ENCODE results near the gene TFDP2. TPM values are rescaled to one million over a fixed set of nuclear protein-coding genes. Genes with fewer than 3 reads are reported as not detected.

Gene TFDP2
- total RNA-seq, 2 experiments from 2014 or later: 99.9 to 169 TPM

GRCh38 chr3:142035308-142035922, 113.9 kb downstream of the TFDP2 start:
- H2AFZ ChIP-seq (ENCODE audit: low read length): no peak overlapping the region
- no peak overlapping the region for H3K4me2 ChIP-seq (ENCODE audit: low read length)
- peaks cover 5% of the 10 kb centered on the region; the same call in 1 of the 2 replicates for H3K36me3 ChIP-seq (ENCODE audit: insufficient read depth, low read length)
- intact Hi-C loops (cut with micrococcal nuclease; ENCODE audit: unreplicated experiment): no loop called here
- H3K4me1 ChIP-seq (ENCODE audit: insufficient read depth, low read length, poor library complexity, severe bottlenecking): peaks cover 8% of the 10 kb centered on the region
- no peaks in the 10 kb centered on the region for H3K79me2 ChIP-seq (ENCODE audit: insufficient read depth, low read depth, low read length)
- CTCF ChIA-PET (ENCODE audit: unreplicated experiment): interaction anchor here (0.7 kb wide), 1 partner anchor 85 kb away, joined by 3 read pairs; no protein-coding TSS in a partner anchor
- no TSS peak for BruUV-seq (replicated peaks)
- no peak overlapping the region for H3K27ac ChIP-seq (ENCODE audit: low read depth, low read length, poor library complexity, severe bottlenecking)
- H3K4me3 ChIP-seq (ENCODE audit: low read depth, low read length, poor library complexity, severe bottlenecking): no peak overlapping the region
- no peaks in the 10 kb centered on the region for H4K20me1 ChIP-seq (ENCODE audit: insufficient read depth, low read length)
- POLR2A ChIA-PET: interaction anchor here (1.0 kb wide), 1 partner anchor 60 kb away, joined by 4 read pairs; no protein-coding TSS in a partner anchor
- no peaks in the 10 kb centered on the region for H3K9me2 ChIP-seq (ENCODE audit: insufficient read depth, low read length)
- DNase-seq (ENCODE audit: low spot score): no peak
- TF ChIP-seq EZH2phosphoT487 (IDR thresholded peaks at IDR 0.05; ENCODE audit: borderline replicate concordance, low read depth, low read length): no peak
- no peak for TF ChIP-seq CTCF (conservative IDR thresholded peaks at IDR 0.05; ENCODE audit: low read length)
- peaks cover 9% of the 10 kb centered on the region; the same call in 1 of the 2 replicates for H3K9me3 ChIP-seq (ENCODE audit: low read length)

DNA sequence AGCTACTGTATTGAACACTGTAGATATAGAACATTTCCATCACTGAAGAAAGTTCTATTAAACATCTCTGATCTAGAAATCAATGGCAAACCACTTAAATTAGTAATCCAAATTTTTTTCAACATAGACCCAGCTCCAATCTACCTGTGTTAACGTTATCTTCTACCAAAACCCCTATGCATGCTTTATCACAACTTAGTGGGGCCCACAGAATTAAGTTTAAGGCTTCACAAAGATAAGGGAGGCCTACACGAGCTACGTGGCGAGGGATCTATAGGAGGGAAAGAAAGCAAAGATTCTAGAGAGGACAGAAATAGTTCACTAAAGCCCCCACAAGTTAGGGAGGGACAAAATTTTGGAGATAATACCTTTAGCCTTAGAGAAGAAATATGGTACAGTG, 116.1 kb downstream of the TFDP2 start:
- Histone ChIP-seq H3K4me2 (ENCODE audit: low read length) (no peak overlapping the region), H3K27ac (ENCODE audit: low read depth, low read length, poor library complexity, severe bottlenecking) (no peak overlapping the region), H3K36me3 (ENCODE audit: insufficient read depth, low read length) (peaks cover 5% of the 10 kb centered on the region; the same call in 1 of the 2 replicates), H3K4me1 (ENCODE audit: insufficient read depth, low read length, poor library complexity, severe bottlenecking) (peaks cover 27% of the 10 kb centered on the region), H3K9me2 (ENCODE audit: insufficient read depth, low read length) (no peaks in the 10 kb centered on the region), H2AFZ (ENCODE audit: low read length) (no peak overlapping the region), H3K79me2 (ENCODE audit: insufficient read depth, low read depth, low read length) (peaks cover 18% of the 10 kb centered on the region; the same call in 1 of the 2 replicates), H4K20me1 (ENCODE audit: insufficient read depth, low read length) (no peaks in the 10 kb centered on the region), H3K9me3 (ENCODE audit: low read length) (peaks cover 9% of the 10 kb centered on the region; the same call in 1 of the 2 replicates), H3K4me3 (ENCODE audit: low read depth, low read length, poor library complexity, severe bottlenecking) (no peak overlapping the region)
- CTCF ChIA-PET (ENCODE audit: unreplicated experiment): no interaction called here
- intact Hi-C loops (cut with micrococcal nuclease; ENCODE audit: unreplicated experiment): no loop called here
- POLR2A ChIA-PET: no interaction called here
- DNase-seq (ENCODE audit: low spot score): no peak
- BruUV-seq (replicated peaks): no TSS peak
- no peak for TF ChIP-seq EZH2phosphoT487 (IDR thresholded peaks at IDR 0.05; ENCODE audit: borderline replicate concordance, low read depth, low read length)
- no peak for TF ChIP-seq CTCF (conservative IDR thresholded peaks at IDR 0.05; ENCODE audit: low read length)

- Histone ChIP-seq H4K20me1 (ENCODE audit: insufficient read depth, low read length) (no peaks in the 10 kb centered on the region), H3K36me3 (ENCODE audit: insufficient read depth, low read length) (peaks cover 7% of the 10 kb centered on the region), H3K27ac (ENCODE audit: low read depth, low read length, poor library complexity, severe bottlenecking) (no peak overlapping the region), H2AFZ (ENCODE audit: low read length) (no peak overlapping the region), H3K4me2 (ENCODE audit: low read length) (no peak overlapping the region), H3K9me3 (ENCODE audit: low read length) (peaks cover 9% of the 10 kb centered on the region; the same call in 1 of the 2 replicates), H3K4me1 (ENCODE audit: insufficient read depth, low read length, poor library complexity, severe bottlenecking) (peaks cover 27% of the 10 kb centered on the region), H3K79me2 (ENCODE audit: insufficient read depth, low read depth, low read length) (peaks cover 35% of the 10 kb centered on the region), H3K4me3 (ENCODE audit: low read depth, low read length, poor library complexity, severe bottlenecking) (no peak overlapping the region), H3K9me2 (ENCODE audit: insufficient read depth, low read length) (no peaks in the 10 kb centered on the region)
- BruUV-seq (replicated peaks): no TSS peak
- intact Hi-C loops (cut with micrococcal nuclease; ENCODE audit: unreplicated experiment): no loop called here
- no peak for DNase-seq (ENCODE audit: low spot score)
- POLR2A ChIA-PET: interaction anchor here (1.6 kb wide), 1 partner anchor 15 kb away, joined by 3 read pairs; no protein-coding TSS in a partner anchor
- CTCF ChIA-PET (ENCODE audit: unreplicated experiment): no interaction called here
- no peak for TF ChIP-seq EZH2phosphoT487 (IDR thresholded peaks at IDR 0.05; ENCODE audit: borderline replicate concordance, low read depth, low read length)
- no peak for TF ChIP-seq CTCF (conservative IDR thresholded peaks at IDR 0.05; ENCODE audit: low read length)
These were observed 117.8 kb downstream of the TFDP2 start for GRCh38 chr3:142031575-142031974.
